ENCODE data around the gene THPO.

Gene THPO

GRCh38 chr3:184362668-184363546 lies 15.1 kb downstream of the THPO start:
- DNase-seq (ENCODE audit: low read depth), result peak; percentile 92

GRCh38 chr3:184361932-184362667 lies 15.9 kb downstream of the THPO start:
- DNase-seq (ENCODE audit: low read depth), result peak; percentile 40

GRCh38 chr3:184361532-184361931 lies 16.5 kb downstream of the THPO start, which contains the start of the genes CLCN2 and POLR2H:
Gene CLCN2 (minus strand): TSS chr3:184361605. CDS start chr3:184361479, 126 bp downstream.
Gene POLR2H (plus strand): TSS chr3:184361710. CDS start chr3:184363493, 1,783 bp downstream.
- DNase-seq (ENCODE audit: low read depth), result peak; percentile 8

GRCh38 chr3:184360929-184361531 lies 17.0 kb downstream of the THPO start:
- no peak for DNase-seq (ENCODE audit: low read depth)

GRCh38 chr3:184360070-184360928 lies 17.7 kb downstream of the THPO start:
- DNase-seq (ENCODE audit: low read depth), result no peak

- no peak for DNase-seq (ENCODE audit: low read depth)
Observed at GRCh38 chr3:184359610-184360009, 18.4 kb downstream of the THPO start.

GRCh38 chr3:184358921-184359350 lies 19.1 kb downstream of the THPO start:
- no peak for DNase-seq (ENCODE audit: low read depth)

GRCh38 chr3:184358124-184358767 lies 19.8 kb downstream of the THPO start:
- DNase-seq (ENCODE audit: low read depth), result no peak

GRCh38 chr3:184357248-184358123 lies 20.5 kb downstream of the THPO start:
- DNase-seq (ENCODE audit: low read depth), result no peak

- DNase-seq (ENCODE audit: low read depth), result no peak
Observed at GRCh38 chr3:184355261-184356040, 22.6 kb downstream of the THPO start.

- DNase-seq (ENCODE audit: low read depth), result no peak
Observed at GRCh38 chr3:184354754-184355153, 23.3 kb downstream of the THPO start.

- no peak for DNase-seq (ENCODE audit: low read depth)
Observed at GRCh38 chr3:184354121-184354728, 23.8 kb downstream of the THPO start.

GRCh38 chr3:184353546-184353941 lies 24.5 kb downstream of the THPO start:
- DNase-seq (ENCODE audit: low read depth), result no peak

GRCh38 chr3:184352897-184353545 lies 25.0 kb downstream of the THPO start:
- DNase-seq (ENCODE audit: low read depth), result no peak

- no peak for DNase-seq (ENCODE audit: low read depth)
Observed at GRCh38 chr3:184352149-184352785, 25.7 kb downstream of the THPO start.

GRCh38 chr3:184351511-184352148 lies 26.4 kb downstream of the THPO start:
- no peak for DNase-seq (ENCODE audit: low read depth)

GRCh38 chr3:184350618-184351017 lies 27.4 kb downstream of the THPO start:
- DNase-seq (ENCODE audit: low read depth), result no peak
